Smooth muscle cell (in vitro differentiated cells): ENCODE data around the gene SORBS1. TPM values are rescaled to one million over a fixed set of nuclear protein-coding genes. Genes with fewer than 3 reads are reported as not detected.

Source experiments
- DNase-seq: peaks from one replicate; lab custom pipeline; 2025; ENCODE audit not compliant: unreplicated experiment; lab: John Stamatoyannopoulos, UW
- H2AFZ ChIP-seq: fragments of 200-600 bp; sonication (generic); 2 replicates; pipeline ENCODE4 v1.6.0; 2016; ENCODE audit warnings: antibody characterized with exemption, low read depth, mild to moderate bottlenecking
- H3F3A ChIP-seq: fragments of 200-600 bp; sonication (generic); 2 replicates; pipeline ENCODE4 v1.6.0; 2017; ENCODE audit warnings: antibody characterized with exemption, low read depth
- H3K27ac ChIP-seq: fragments of 200-600 bp; sonication (generic); 2 replicates; pipeline ENCODE4 v1.5.1; 2016; ENCODE audit warnings: low read depth, mild to moderate bottlenecking
- H3K27me3 ChIP-seq: fragments of 200-600 bp; sonication (generic); 2 replicates; pipeline ENCODE4 v1.6.1; 2016; ENCODE audit warnings: low read depth, mild to moderate bottlenecking
- H3K36me3 ChIP-seq: fragments of 200-600 bp; sonication (generic); 2 replicates; pipeline ENCODE4 v1.5.1; 2016; ENCODE audit warnings: low read depth
- H3K4me1 ChIP-seq: fragments of 200-600 bp; sonication (generic); 2 replicates; pipeline ENCODE4 v1.5.1; 2016; ENCODE audit warnings: low read depth
- H3K4me2 ChIP-seq: fragments of 200-600 bp; sonication (generic); 2 replicates; pipeline ENCODE4 v1.6.0; 2016; ENCODE audit warnings: mild to moderate bottlenecking
- H3K4me3 ChIP-seq: fragments of 200-600 bp; sonication (generic); 2 replicates; pipeline ENCODE4 v1.5.1; 2016; ENCODE audit warnings: mild to moderate bottlenecking
- H3K79me2 ChIP-seq: fragments of 200-600 bp; sonication (generic); 2 replicates; pipeline ENCODE4 v1.6.0; 2016; ENCODE audit warnings: low read depth, mild to moderate bottlenecking
- H3K9ac ChIP-seq: fragments of 200-600 bp; sonication (generic); 2 replicates; pipeline ENCODE4 v1.6.0; 2016; ENCODE audit warnings: low read depth
- H3K9me3 ChIP-seq: fragments of 200-600 bp; sonication (generic); replicated peaks from 2 replicates; pipeline ENCODE4 v1.5.1; 2016; ENCODE audit warnings: low read depth
- H4K20me1 ChIP-seq: fragments of 200-600 bp; sonication (generic); 2 replicates; pipeline ENCODE4 v1.6.0; 2016; ENCODE audit warnings: low read depth
- CTCF ChIP-seq: fragments of 200-600 bp; sonication (generic); IDR thresholded peaks from 2 replicates; pipeline ENCODE4 v1.5.1; 2017; ENCODE audit warnings: borderline replicate concordance, mild to moderate bottlenecking, antibody characterized with exemption; ENCODE audit not compliant: insufficient read depth, poor library complexity, severe bottlenecking
- WGBS: methylation state at CpG from one replicate; pipeline ENCODE4 v1.1.7; 2016; ENCODE audit warnings: low lambda C conversion rate; 5-methylcytosine and 5-hydroxymethylcytosine counted together
- polyA plus RNA-seq: library from polyadenylated mRNA; unstranded; fragments of >200 nt; fragmentation: Nextera tagmentation; extraction: Ambion mirVana; gene quantifications from 2 replicates; pipeline ENCODE4 v1.2.1, GENCODE V29; 2016
- total RNA-seq: library from RNA; depleted of rRNA; stranded (reverse); fragments of >200 nt; gene quantifications from 2 replicates; pipeline ENCODE4 v1.2.3, GENCODE V29; 2014

Gene SORBS1
- total and polyA plus RNA-seq, 2 experiments from 2014 or later, result 14.6 to 21.0 TPM

- H3K9ac ChIP-seq, result no peak overlapping the region
- no peaks in the 10 kb centered on the region for H3K4me1 ChIP-seq
- H2AFZ ChIP-seq, result no peak overlapping the region
- no peak for TF ChIP-seq CTCF
- H3K27ac ChIP-seq, result no peak overlapping the region
- no peaks in the 10 kb centered on the region for H3K27me3 ChIP-seq
- no peaks in the 10 kb centered on the region for H3K79me2 ChIP-seq
- no peaks in the 10 kb centered on the region for H3F3A ChIP-seq
- H3K4me2 ChIP-seq, result no peak overlapping the region
- no peak for DNase-seq
- H3K4me3 ChIP-seq, result no peak overlapping the region
- no peaks in the 10 kb centered on the region for H3K9me3 ChIP-seq
- H3K36me3 ChIP-seq, result no peaks in the 10 kb centered on the region
- no peaks in the 10 kb centered on the region for H4K20me1 ChIP-seq
- WGBS, result 88% methylated on average over 1 of the region's 1 CpG
These were observed 36.6 kb upstream of the SORBS1 start for GRCh38 chr10:95597788-95598187.

- Histone ChIP-seq H2AFZ (no peak overlapping the region), H3K79me2 (no peaks in the 10 kb centered on the region), H3K4me2 (no peak overlapping the region), H3K27me3 (no peaks in the 10 kb centered on the region), H3K4me1 (no peaks in the 10 kb centered on the region), H3F3A (no peaks in the 10 kb centered on the region), H3K4me3 (no peak overlapping the region), H4K20me1 (no peaks in the 10 kb centered on the region), H3K9ac (no peak overlapping the region), H3K27ac (no peak overlapping the region), H3K9me3 (no peaks in the 10 kb centered on the region), H3K36me3 (no peaks in the 10 kb centered on the region)
- DNase-seq, result no peak
- no peak for TF ChIP-seq CTCF
- 88% methylated on average over 1 of the region's 1 CpG for WGBS
These were observed 26.9 kb upstream of the SORBS1 start for GRCh38 chr10:95588025-95588424.

GRCh38 chr10:95579835-95580535, 18.8 kb upstream of the SORBS1 start:
- no peaks in the 10 kb centered on the region for H3K79me2 ChIP-seq
- no peak overlapping the region for H3K27ac ChIP-seq
- H3K36me3 ChIP-seq, result no peaks in the 10 kb centered on the region
- no peak overlapping the region for H3K9ac ChIP-seq
- H3K4me2 ChIP-seq, result no peak overlapping the region
- H3K4me3 ChIP-seq, result no peak overlapping the region
- no peaks in the 10 kb centered on the region for H3F3A ChIP-seq
- no peak for DNase-seq
- no peaks in the 10 kb centered on the region for H4K20me1 ChIP-seq
- H2AFZ ChIP-seq, result no peak overlapping the region
- H3K4me1 ChIP-seq, result no peaks in the 10 kb centered on the region
- WGBS, result 96% methylated on average over 2 of the region's 2 CpGs
- TF ChIP-seq CTCF, result no peak
- H3K9me3 ChIP-seq, result no peaks in the 10 kb centered on the region
- H3K27me3 ChIP-seq, result no peaks in the 10 kb centered on the region

- Histone ChIP-seq H3K79me2 (no peaks in the 10 kb centered on the region), H3K27me3 (no peaks in the 10 kb centered on the region), H3K4me3 (no peak overlapping the region), H3K4me1 (no peaks in the 10 kb centered on the region), H3K4me2 (no peak overlapping the region), H4K20me1 (no peaks in the 10 kb centered on the region), H3K27ac (no peak overlapping the region), H2AFZ (no peak overlapping the region), H3K36me3 (no peaks in the 10 kb centered on the region), H3K9me3 (no peaks in the 10 kb centered on the region), H3K9ac (no peak overlapping the region), H3F3A (no peaks in the 10 kb centered on the region)
- DNase-seq, result no peak
- 95% methylated on average over 1 of the region's 1 CpG for WGBS
- TF ChIP-seq CTCF, result no peak
These were observed 18.1 kb upstream of the SORBS1 start for GRCh38 chr10:95579292-95579691.
